Stimulated activated CD8-positive, alpha-beta memory T cell treated with anti-CD3 and anti-CD28 coated beads, Interleukin-15, amount 100 ng/mL, for 4 hours (primary cell): Measurements from ENCODE around the gene MYOF.
"Not testable (repeated sequence)": the region's sequence is repeated elsewhere in the genome, so short reads cannot be mapped to it uniquely, and the experiment has no call there.

Experiments used
- DNase-seq, 2 donors: peaks; one replicate each; pipeline ENCODE4 v3.0.0-alpha.2; 2020; ENCODE audit warnings: low read depth in 2 of 2

Gene MYOF

GRCh38 chr10:93458821-93459257, 23.3 kb downstream of the MYOF start:
- DNase-seq, result no peak

- no peak for DNase-seq
These were observed 24.6 kb downstream of the MYOF start for GRCh38 chr10:93457511-93457910.

GRCh38 chr10:93456480-93456879, 25.7 kb downstream of the MYOF start:
- DNase-seq, result no peak

- DNase-seq, result no peak
These were observed 27.4 kb downstream of the MYOF start for GRCh38 chr10:93454736-93455135.

GRCh38 chr10:93454146-93454545, 28.0 kb downstream of the MYOF start:
- DNase-seq, result no peak

GRCh38 chr10:93452143-93452542, 30.0 kb downstream of the MYOF start:
- no peak for DNase-seq

- DNase-seq, result no peak
These were observed 30.7 kb downstream of the MYOF start for GRCh38 chr10:93451244-93451947.

- DNase-seq, result no peak
These were observed 34.2 kb downstream of the MYOF start for GRCh38 chr10:93447970-93448369.

- DNase-seq, result no peak
These were observed 35.1 kb downstream of the MYOF start for GRCh38 chr10:93447019-93447418.

- DNase-seq, result no peak
These were observed 36.0 kb downstream of the MYOF start for GRCh38 chr10:93445978-93446720.

- DNase-seq, result no peak
These were observed 36.8 kb downstream of the MYOF start for GRCh38 chr10:93445097-93445960.

GRCh38 chr10:93443481-93443880, 38.7 kb downstream of the MYOF start:
- DNase-seq, result no peak

GRCh38 chr10:93442721-93443120, 39.4 kb downstream of the MYOF start:
- not testable (repeated sequence) for DNase-seq

GRCh38 chr10:93440591-93441091, 41.5 kb downstream of the MYOF start:
- DNase-seq, result no peak

GRCh38 chr10:93438613-93439253, 43.4 kb downstream of the MYOF start:
- DNase-seq, result no peak

- DNase-seq, result no peak
These were observed 44.1 kb downstream of the MYOF start for GRCh38 chr10:93437946-93438612.

GRCh38 chr10:93437086-93437945, 44.8 kb downstream of the MYOF start:
- no peak for DNase-seq

GRCh38 chr10:93436591-93437085, 45.5 kb downstream of the MYOF start:
- no peak for DNase-seq

- DNase-seq, result no peak
These were observed 46.3 kb downstream of the MYOF start for GRCh38 chr10:93435621-93436397.
